Heart right ventricle (tissue), 16 donors: ENCODE measurements around the gene LDLRAD4. TPM values are rescaled to one million over a fixed set of nuclear protein-coding genes. Genes with fewer than 3 reads are reported as not detected.

Source experiments
- ATAC-seq, 8 donors: fragments of 200-7000 bp; cut with Tn5 transposase; one replicate each; pipeline ENCODE4 v1.9.1; 2020; ENCODE audit warnings: mild to moderate bottlenecking in 8 of 8, moderate library complexity in 8 of 8, moderate number of reproducible peaks in 1 of 8
- DNase-seq, 2 donors: peaks; one replicate each; pipeline ENCODE4 v3.0.0-alpha.2; 2020
- H3K27ac ChIP-seq, 10 donors: fragments of 200-600 bp; sonication (generic) in 2 of 10; one replicate each; pipeline versions ENCODE4 v1.5.0 to v1.8.0; 2020 to 2022; ENCODE audit warnings: mild to moderate bottlenecking in 3 of 10
- H3K27me3 ChIP-seq, 7 donors: fragments of 200-600 bp; one replicate each; pipeline ENCODE4 v1.8.0; 2021 to 2022; ENCODE audit warnings: mild to moderate bottlenecking in 2 of 7
- H3K36me3 ChIP-seq, 9 donors: fragments of 200-600 bp; sonication (generic) in 1 of 9; one replicate each; pipeline versions ENCODE4 v1.5.0 to v1.8.0; 2020 to 2022; ENCODE audit warnings: mild to moderate bottlenecking in 2 of 9
- H3K4me1 ChIP-seq, 9 donors: fragments of 200-600 bp; sonication (generic) in 1 of 9; one replicate each; pipeline versions ENCODE4 v1.5.0 to v1.8.0; 2020 to 2022; ENCODE audit warnings: mild to moderate bottlenecking in 4 of 9
- H3K4me3 ChIP-seq, 10 donors: fragments of 200-600 bp; sonication (generic) in 2 of 10; one replicate each; pipeline versions ENCODE4 v1.5.0 to v1.8.0; 2020 to 2022; ENCODE audit warnings: mild to moderate bottlenecking in 7 of 10, moderate library complexity in 2 of 10
- H3K9me3 ChIP-seq, 11 donors: fragments of 200-600 bp in 10 of 11; sonication (generic) in 2 of 11; one replicate each; pipeline versions ENCODE4 v1.5.0 to v1.8.0; 2013 to 2022; ENCODE audit warnings: mild to moderate bottlenecking in 2 of 11, control low read depth in 1 of 11, moderate library complexity in 1 of 11
- WGBS, 2 donors: extraction: QIAGEN DNeasy Blood & Tissue Kit; methylation state at CpG; one replicate each; pipeline ENCODE4 v1.1.7; 2013; ENCODE audit warnings: inconsistent platforms in 1 of 2; 5-methylcytosine and 5-hydroxymethylcytosine counted together
- intact Hi-C, 10 donors: fragments of 100-400 bp; cut with DNase I; formaldehyde crosslinking; loops; one replicate each; pipeline versions ENCODE4 v1.11.1 to v1.14.2; 2022
- polyA plus RNA-seq, 2 donors: library from polyadenylated mRNA; stranded (reverse); fragments of 200-250 nt; gene quantifications; one replicate each; pipeline ENCODE4 v1.2.3, GENCODE V29; 2013
- total RNA-seq, 10 donors: library from RNA; stranded (reverse); fragmentation: NEBNext Ultra II Directional in 3 of 10; extraction: Animal tissue kit (Norgen Biotek cat#: 25700) in 3 of 10; gene quantifications; one replicate each; pipeline versions ENCODE4 v1.2.1 to v1.2.4, GENCODE V29; 2021 to 2023
- TF ChIP-seq, protein P1 (sequence below), 9 donors: fragments of 200-600 bp; sonication (generic) in 2 of 9; IDR thresholded peaks; one replicate each; pipeline versions ENCODE4 v1.5.0 to v1.8.0; 2021 to 2022; ENCODE audit warnings: antibody characterized with exemption in 9 of 9, mild to moderate bottlenecking in 5 of 9, moderate library complexity in 1 of 9
- donor health status: Arrhythmogenic right ventricular cardiomyopathy.
- donor health status: ischemic (EF 13 %, LVEDD 7.1; RV severe dilation, severe dysfunction).
- donor health status: healthy with polysubstance abuse.
- donor health status: DM: no; HTN: yes; CAD: no.
- donor health status: DM: no; HTN: no; CAD: no.
- donor health status: ischemic (EF 25% LVEDD 6.9; RV normal size, moderate dysfunction).
- donor health status: ischemic (EF 25% LVEDD 5.7; RV mildly dilated, moderate dysfunction).
- donor health status: healthy.
- donor health status: DM: yes; HTN: yes; CAD: no.
- donor health status: Ischemic cardiomyopathy.
- donor health status: ischemic (EF 35%, LVEDD 5.7; RV mildly dilated, moderate dysfunction).
- donor health status: nonischemic (EF 11% LVEDD 7.7; RV severe dilation, severe dysfunction).
- donor health status: DM: yes; HTN: yes; CAD: no.
- donor health status: PGD.
- donor health status: ischemic (EF 29% LVEDD 5.4; RV normal size, mild dysfunction).
- donor health status: nonischemic (EF 23%, LVEDD 6.1; RV moderate dilation, normal function).

The LDLRAD4 gene
- total and polyA plus RNA-seq, 12 donors: 5.4 to 74.6 (median 34.6) TPM

DNA sequence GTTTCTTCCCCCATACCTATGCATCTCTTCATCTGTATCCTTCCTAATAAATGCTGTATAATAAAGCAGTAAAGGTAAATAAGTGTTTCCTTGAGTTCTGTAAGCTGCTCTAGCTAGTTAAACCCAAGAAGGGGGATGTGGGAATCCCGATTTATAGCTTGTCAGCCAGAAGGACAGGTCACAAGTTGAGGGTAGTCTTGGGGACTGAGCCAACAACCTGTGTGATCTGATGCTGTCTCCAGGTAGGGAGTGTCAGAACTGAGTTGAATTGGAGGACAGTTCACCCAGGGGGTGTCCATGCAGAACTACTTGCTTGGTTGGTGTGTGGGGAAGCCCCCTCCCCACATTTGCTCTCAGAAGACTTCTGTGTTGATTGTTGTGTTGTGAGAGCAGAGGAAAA, 112.4 kb downstream of the LDLRAD4 start:
- peaks cover 0 to 4% (median 0%) of the 10 kb centered on the region in 9 donors for H3K4me1 ChIP-seq
- no peaks in the 10 kb centered on the region for H3K27me3 ChIP-seq
- no peak overlapping the region for H3K4me3 ChIP-seq
- intact Hi-C loops: no loop called here
- H3K9me3 ChIP-seq: peaks cover 0 to 25% (median 4%) of the 10 kb centered on the region in 11 donors
- WGBS, 2 donors: 88 to 89% methylated on average over 1 of the region's 1 CpG
- ATAC-seq (no peak), DNase-seq (no peak)
- no peak overlapping the region for H3K27ac ChIP-seq
- no peaks in the 10 kb centered on the region for H3K36me3 ChIP-seq
- TF ChIP-seq, protein P1, sequence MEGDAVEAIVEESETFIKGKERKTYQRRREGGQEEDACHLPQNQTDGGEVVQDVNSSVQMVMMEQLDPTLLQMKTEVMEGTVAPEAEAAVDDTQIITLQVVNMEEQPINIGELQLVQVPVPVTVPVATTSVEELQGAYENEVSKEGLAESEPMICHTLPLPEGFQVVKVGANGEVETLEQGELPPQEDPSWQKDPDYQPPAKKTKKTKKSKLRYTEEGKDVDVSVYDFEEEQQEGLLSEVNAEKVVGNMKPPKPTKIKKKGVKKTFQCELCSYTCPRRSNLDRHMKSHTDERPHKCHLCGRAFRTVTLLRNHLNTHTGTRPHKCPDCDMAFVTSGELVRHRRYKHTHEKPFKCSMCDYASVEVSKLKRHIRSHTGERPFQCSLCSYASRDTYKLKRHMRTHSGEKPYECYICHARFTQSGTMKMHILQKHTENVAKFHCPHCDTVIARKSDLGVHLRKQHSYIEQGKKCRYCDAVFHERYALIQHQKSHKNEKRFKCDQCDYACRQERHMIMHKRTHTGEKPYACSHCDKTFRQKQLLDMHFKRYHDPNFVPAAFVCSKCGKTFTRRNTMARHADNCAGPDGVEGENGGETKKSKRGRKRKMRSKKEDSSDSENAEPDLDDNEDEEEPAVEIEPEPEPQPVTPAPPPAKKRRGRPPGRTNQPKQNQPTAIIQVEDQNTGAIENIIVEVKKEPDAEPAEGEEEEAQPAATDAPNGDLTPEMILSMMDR (IDR thresholded peaks at IDR 0.05): no peak

DNA sequence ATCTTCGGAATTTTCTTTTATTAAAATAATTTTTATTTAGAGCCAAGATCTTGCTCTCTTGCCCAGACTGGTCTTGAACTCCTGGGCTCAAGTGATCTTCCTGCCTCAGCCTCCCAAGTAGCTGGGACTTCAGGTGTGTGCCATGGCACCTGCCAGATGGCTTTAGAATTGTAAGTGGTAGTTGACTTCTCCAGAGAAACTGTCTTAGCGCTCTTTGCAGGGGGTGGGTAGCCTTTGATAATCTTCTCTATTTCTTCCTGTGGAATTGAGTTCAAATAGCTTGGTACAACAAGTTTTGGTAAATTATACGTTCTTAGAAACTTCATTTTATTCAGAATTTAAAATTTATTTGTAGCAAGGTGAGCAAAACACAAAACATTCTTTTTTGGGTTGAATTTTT, 113.3 kb downstream of the LDLRAD4 start:
- intact Hi-C loops: no loop called here
- no peaks in the 10 kb centered on the region for H3K36me3 ChIP-seq
- TF ChIP-seq, protein P1 (IDR thresholded peaks at IDR 0.05): no peak
- H3K4me3 ChIP-seq: no peak overlapping the region
- H3K9me3 ChIP-seq: peaks cover 0 to 25% (median 4%) of the 10 kb centered on the region in 11 donors
- H3K27me3 ChIP-seq: no peaks in the 10 kb centered on the region
- no peak overlapping the region for H3K27ac ChIP-seq
- no peak for DNase-seq
- 94% methylated on average over 3 of the region's 3 CpGs for WGBS, 2 donors
- H3K4me1 ChIP-seq: peaks cover 0 to 4% (median 0%) of the 10 kb centered on the region in 9 donors
- no peak for ATAC-seq

DNA sequence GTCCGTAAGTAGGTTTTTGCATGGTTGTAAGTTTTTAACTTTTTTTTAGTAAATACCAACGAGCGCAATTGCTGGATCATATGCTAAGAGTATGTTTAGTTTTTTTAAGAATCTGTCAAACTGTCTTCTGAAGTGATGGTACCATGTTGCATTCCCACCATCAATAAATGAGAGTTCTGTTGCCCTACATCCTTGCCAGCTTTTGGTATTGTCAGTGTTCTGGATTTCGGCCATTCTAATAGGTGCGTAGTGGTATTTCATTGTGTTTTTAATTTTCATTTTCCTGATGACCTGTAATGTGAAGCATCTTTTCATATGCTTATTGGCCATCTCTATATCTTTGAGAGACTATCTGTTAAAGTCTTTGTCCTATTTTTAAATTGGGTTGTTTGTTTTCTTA, 114.3 kb downstream of the LDLRAD4 start:
- no peak for ATAC-seq
- H3K27ac ChIP-seq: no peak overlapping the region

DNA sequence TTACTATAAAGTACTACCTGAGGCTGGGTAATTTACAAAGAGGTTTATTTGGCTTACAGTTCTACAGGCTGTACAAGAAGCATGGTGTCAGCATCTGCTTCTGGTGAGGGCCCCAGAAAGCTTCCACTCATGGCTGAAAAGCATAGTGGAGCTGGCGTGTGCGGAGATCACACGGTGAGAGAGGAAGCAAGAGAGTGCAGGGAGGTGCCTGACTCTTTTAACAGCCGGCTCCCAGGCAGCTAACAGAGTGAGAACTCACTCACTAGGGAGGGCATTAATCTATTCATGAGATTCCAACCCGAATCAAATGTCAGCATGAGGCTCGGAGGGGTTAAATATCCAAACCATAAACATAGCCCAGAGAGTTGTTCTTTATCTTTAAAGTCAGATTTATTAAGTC, 117.3 kb downstream of the LDLRAD4 start:
- intact Hi-C loops: no loop called here
- H3K4me3 ChIP-seq: no peak overlapping the region

More for the DNA sequence above, 114.3 kb downstream of the LDLRAD4 start:
- intact Hi-C loops: no loop called here
- no peak overlapping the region for H3K4me3 ChIP-seq
- 78 to 79% methylated on average over 5 of the region's 5 CpGs for WGBS, 2 donors
- no peaks in the 10 kb centered on the region for H3K27me3 ChIP-seq
- peaks cover 0 to 25% (median 4%) of the 10 kb centered on the region in 11 donors for H3K9me3 ChIP-seq
- H3K36me3 ChIP-seq: no peaks in the 10 kb centered on the region
- H3K4me1 ChIP-seq: peaks cover 0 to under 1% (median 0%) of the 10 kb centered on the region in 9 donors
- DNase-seq: no peak
- TF ChIP-seq, protein P1 (IDR thresholded peaks at IDR 0.05): no peak

More for the DNA sequence above, 117.3 kb downstream of the LDLRAD4 start:
- peak in 1 of 8 donors; percentile 14 for ATAC-seq
- Histone ChIP-seq H3K36me3 (no peaks in the 10 kb centered on the region), H3K9me3 (peaks cover 0 to 31% (median 4%) of the 10 kb centered on the region in 11 donors), H3K4me1 (peaks cover 0 to 9% (median 0%) of the 10 kb centered on the region in 9 donors), H3K27me3 (no peaks in the 10 kb centered on the region), H3K27ac (no peak overlapping the region)
- TF ChIP-seq, protein P1 (IDR thresholded peaks at IDR 0.05): no peak
- DNase-seq: no peak
- 66 to 70% methylated on average over 6 of the region's 6 CpGs for WGBS, 2 donors
